ENCODE data around the gene PCMT1. TPM values are rescaled to one million over a fixed set of nuclear protein-coding genes. Genes with fewer than 3 reads are reported as not detected.
"Not testable (repeated sequence)": the region's sequence is repeated elsewhere in the genome, so short reads cannot be mapped to it uniquely, and the experiment has no call there.

The PCMT1 gene
- total RNA-seq, 1 donor = 34.6 TPM

GRCh38 chr6:149825292-149825691 lies 75.8 kb downstream of the PCMT1 start:
- no peaks in the 10 kb centered on the region for H3K27me3 ChIP-seq (ENCODE audit: insufficient read depth, low read length)
- H3K4me1 ChIP-seq (ENCODE audit: insufficient read depth, low read length) = no peaks in the 10 kb centered on the region
- H3K4me3 ChIP-seq (ENCODE audit: low read length) = no peak overlapping the region

GRCh38 chr6:149830731-149831307 lies 81.3 kb downstream of the PCMT1 start:
- Histone ChIP-seq H3K9me3 (ENCODE audit: low read depth, low read length) (no peaks in the 10 kb centered on the region), H3K4me3 (ENCODE audit: low read length) (no peak overlapping the region), H3K4me1 (ENCODE audit: insufficient read depth, low read length) (no peaks in the 10 kb centered on the region), H3K27me3 (ENCODE audit: insufficient read depth, low read length) (no peaks in the 10 kb centered on the region)

More at GRCh38 chr6:149825292-149825691, 75.8 kb downstream of the PCMT1 start:
- H3K9me3 ChIP-seq (ENCODE audit: low read depth, low read length) = no peaks in the 10 kb centered on the region

GRCh38 chr6:149831308-149831820 lies 81.8 kb downstream of the PCMT1 start:
- Histone ChIP-seq H3K4me1 (ENCODE audit: insufficient read depth, low read length) (no peaks in the 10 kb centered on the region), H3K27me3 (ENCODE audit: insufficient read depth, low read length) (no peaks in the 10 kb centered on the region), H3K4me3 (ENCODE audit: low read length) (no peak overlapping the region), H3K9me3 (ENCODE audit: low read depth, low read length) (no peaks in the 10 kb centered on the region)

- no peaks in the 10 kb centered on the region for H3K9me3 ChIP-seq (ENCODE audit: low read depth, low read length)
- no peak overlapping the region for H3K4me3 ChIP-seq (ENCODE audit: low read length)
- H3K27me3 ChIP-seq (ENCODE audit: insufficient read depth, low read length) = no peaks in the 10 kb centered on the region
- no peaks in the 10 kb centered on the region for H3K4me1 ChIP-seq (ENCODE audit: insufficient read depth, low read length)
Measured at GRCh38 chr6:149833651-149834050, 84.1 kb downstream of the PCMT1 start.

GRCh38 chr6:149834513-149835481 lies 85.3 kb downstream of the PCMT1 start:
- no peaks in the 10 kb centered on the region for H3K4me1 ChIP-seq (ENCODE audit: insufficient read depth, low read length)
- H3K27me3 ChIP-seq (ENCODE audit: insufficient read depth, low read length) = no peaks in the 10 kb centered on the region
- no peak overlapping the region for H3K4me3 ChIP-seq (ENCODE audit: low read length)
- H3K9me3 ChIP-seq (ENCODE audit: low read depth, low read length) = no peaks in the 10 kb centered on the region

GRCh38 chr6:149840345-149841075 lies 91.0 kb downstream of the PCMT1 start:
- Histone ChIP-seq H3K9me3 (ENCODE audit: low read depth, low read length) (no peaks in the 10 kb centered on the region), H3K4me1 (ENCODE audit: insufficient read depth, low read length) (no peaks in the 10 kb centered on the region), H3K27me3 (ENCODE audit: insufficient read depth, low read length) (no peaks in the 10 kb centered on the region), H3K4me3 (ENCODE audit: low read length) (no peak overlapping the region)

GRCh38 chr6:149842331-149842730 lies 92.8 kb downstream of the PCMT1 start:
- Histone ChIP-seq H3K27me3 (ENCODE audit: insufficient read depth, low read length) (no peaks in the 10 kb centered on the region), H3K4me1 (ENCODE audit: insufficient read depth, low read length) (no peaks in the 10 kb centered on the region), H3K4me3 (ENCODE audit: low read length) (no peak overlapping the region), H3K9me3 (ENCODE audit: low read depth, low read length) (no peaks in the 10 kb centered on the region)

- Histone ChIP-seq H3K4me3 (ENCODE audit: low read length) (no peak overlapping the region), H3K9me3 (ENCODE audit: low read depth, low read length) (no peaks in the 10 kb centered on the region), H3K27me3 (ENCODE audit: insufficient read depth, low read length) (no peaks in the 10 kb centered on the region), H3K4me1 (ENCODE audit: insufficient read depth, low read length) (no peaks in the 10 kb centered on the region)
Measured at GRCh38 chr6:149843051-149843633, 93.6 kb downstream of the PCMT1 start.

- not testable (repeated sequence) for H3K27me3 ChIP-seq (ENCODE audit: insufficient read depth, low read length); H3K4me1 ChIP-seq (ENCODE audit: insufficient read depth, low read length); H3K9me3 ChIP-seq (ENCODE audit: low read depth, low read length); H3K4me3 ChIP-seq (ENCODE audit: low read length)
Measured at GRCh38 chr6:149844036-149844435, 94.5 kb downstream of the PCMT1 start.

GRCh38 chr6:149844480-149844879 lies 94.9 kb downstream of the PCMT1 start:
- Histone ChIP-seq H3K4me3 (ENCODE audit: low read length) (no peak overlapping the region), H3K27me3 (ENCODE audit: insufficient read depth, low read length) (no peaks in the 10 kb centered on the region), H3K4me1 (ENCODE audit: insufficient read depth, low read length) (no peaks in the 10 kb centered on the region), H3K9me3 (ENCODE audit: low read depth, low read length) (no peaks in the 10 kb centered on the region)

GRCh38 chr6:149845549-149845948 lies 96.0 kb downstream of the PCMT1 start:
- H3K9me3 ChIP-seq (ENCODE audit: low read depth, low read length) = no peaks in the 10 kb centered on the region
- H3K4me1 ChIP-seq (ENCODE audit: insufficient read depth, low read length) = no peaks in the 10 kb centered on the region

GRCh38 chr6:149846321-149846720 lies 96.8 kb downstream of the PCMT1 start:
- Histone ChIP-seq H3K9me3 (ENCODE audit: low read depth, low read length) (no peaks in the 10 kb centered on the region), H3K4me3 (ENCODE audit: low read length) (no peak overlapping the region), H3K4me1 (ENCODE audit: insufficient read depth, low read length) (no peaks in the 10 kb centered on the region), H3K27me3 (ENCODE audit: insufficient read depth, low read length) (no peaks in the 10 kb centered on the region)

More at GRCh38 chr6:149845549-149845948, 96.0 kb downstream of the PCMT1 start:
- Histone ChIP-seq H3K27me3 (ENCODE audit: insufficient read depth, low read length) (no peaks in the 10 kb centered on the region), H3K4me3 (ENCODE audit: low read length) (no peak overlapping the region)

GRCh38 chr6:149847939-149848267 lies 98.4 kb downstream of the PCMT1 start:
- no peaks in the 10 kb centered on the region for H3K9me3 ChIP-seq (ENCODE audit: low read depth, low read length)
- no peaks in the 10 kb centered on the region for H3K27me3 ChIP-seq (ENCODE audit: insufficient read depth, low read length)
- peaks cover 14% of the 10 kb centered on the region for H3K4me1 ChIP-seq (ENCODE audit: insufficient read depth, low read length)
- H3K4me3 ChIP-seq (ENCODE audit: low read length) = no peak overlapping the region

GRCh38 chr6:149848343-149848742 lies 98.8 kb downstream of the PCMT1 start:
- not testable (repeated sequence) for H3K9me3 ChIP-seq (ENCODE audit: low read depth, low read length); H3K4me3 ChIP-seq (ENCODE audit: low read length); H3K27me3 ChIP-seq (ENCODE audit: insufficient read depth, low read length)
- H3K4me1 ChIP-seq (ENCODE audit: insufficient read depth, low read length) = peaks cover 14% of the 10 kb centered on the region

Measured in mononuclear cell (primary cell).